ENCODE measurements around the gene F13A1.
"Not testable (repeated sequence)": the region's sequence is repeated elsewhere in the genome, so short reads cannot be mapped to it uniquely, and the experiment has no call there.

GRCh38 chr6:6300383-6300782 is 20.1 kb downstream of the F13A1 start:
- not testable (repeated sequence) for TF ChIP-seq CTCF, POLR2AphosphoS5 (IDR thresholded peaks at IDR 0.05)

Data from stomach (tissue), 4 donors.